ENCODE results near the gene PPP1R13B.

DNA sequence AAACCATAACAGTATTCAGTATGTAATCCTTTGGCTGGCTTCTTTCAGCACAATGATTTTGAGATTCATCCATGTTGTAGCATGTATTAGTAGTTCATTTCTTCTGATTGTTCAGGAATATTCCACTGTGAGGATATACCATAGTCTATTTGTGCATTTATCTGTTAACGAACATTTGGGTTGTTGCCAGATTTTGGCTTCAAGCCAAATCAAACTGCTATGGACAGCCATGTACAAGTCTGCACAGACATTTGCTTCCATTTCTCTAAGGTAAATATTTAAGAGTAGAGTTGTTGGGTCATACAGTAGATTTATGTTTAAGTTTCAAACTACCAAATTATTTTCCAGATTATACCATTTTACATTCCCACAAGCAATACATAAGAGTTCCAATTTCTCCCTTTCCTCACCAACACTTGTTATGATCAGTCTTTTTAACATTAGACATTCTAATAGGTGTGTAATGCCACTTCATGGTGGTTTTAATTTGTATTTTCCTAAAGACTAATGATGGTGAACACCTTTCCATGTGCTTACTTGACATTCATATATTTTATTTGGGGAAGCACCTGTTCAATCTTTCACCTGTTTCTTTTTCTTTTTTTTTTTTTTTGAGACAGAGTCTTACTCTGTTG, 75.2 kb downstream of the PPP1R13B start:
- TF ChIP-seq, protein P1, sequence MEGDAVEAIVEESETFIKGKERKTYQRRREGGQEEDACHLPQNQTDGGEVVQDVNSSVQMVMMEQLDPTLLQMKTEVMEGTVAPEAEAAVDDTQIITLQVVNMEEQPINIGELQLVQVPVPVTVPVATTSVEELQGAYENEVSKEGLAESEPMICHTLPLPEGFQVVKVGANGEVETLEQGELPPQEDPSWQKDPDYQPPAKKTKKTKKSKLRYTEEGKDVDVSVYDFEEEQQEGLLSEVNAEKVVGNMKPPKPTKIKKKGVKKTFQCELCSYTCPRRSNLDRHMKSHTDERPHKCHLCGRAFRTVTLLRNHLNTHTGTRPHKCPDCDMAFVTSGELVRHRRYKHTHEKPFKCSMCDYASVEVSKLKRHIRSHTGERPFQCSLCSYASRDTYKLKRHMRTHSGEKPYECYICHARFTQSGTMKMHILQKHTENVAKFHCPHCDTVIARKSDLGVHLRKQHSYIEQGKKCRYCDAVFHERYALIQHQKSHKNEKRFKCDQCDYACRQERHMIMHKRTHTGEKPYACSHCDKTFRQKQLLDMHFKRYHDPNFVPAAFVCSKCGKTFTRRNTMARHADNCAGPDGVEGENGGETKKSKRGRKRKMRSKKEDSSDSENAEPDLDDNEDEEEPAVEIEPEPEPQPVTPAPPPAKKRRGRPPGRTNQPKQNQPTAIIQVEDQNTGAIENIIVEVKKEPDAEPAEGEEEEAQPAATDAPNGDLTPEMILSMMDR (IDR thresholded peaks at IDR 0.05), result no peak
- TF ChIP-seq POLR2A (IDR thresholded peaks at IDR 0.05), result no peak

All from heart left ventricle (tissue), 13 donors.